Transverse colon (tissue), 4 donors: ENCODE results near the gene CPA1.

ENCODE experiments used
- POLR2A ChIP-seq: fragments of 450-650 bp; IDR thresholded peaks from one replicate; pipeline ENCODE4 v1.6.1; 2016; ENCODE audit warnings: antibody characterized with exemption, mild to moderate bottlenecking, moderate library complexity
- POLR2AphosphoS5 ChIP-seq, 3 donors: sonication (generic); formaldehyde crosslinking; IDR thresholded peaks; one replicate each; pipeline ENCODE4 v1.6.1; 2016; ENCODE audit warnings: antibody characterized with exemption in 3 of 3
- TF ChIP-seq, protein P1 (sequence below), 5 experiments: fragments of 200-600 bp in 3 of 5; fragments of 450-650 bp in 2 of 5; sonication (generic) in 3 of 5; IDR thresholded peaks; 1 replicate in 2 of 5; 2 replicates in 3 of 5; pipeline ENCODE4 v1.5.1; 2016 to 2017; ENCODE audit warnings: antibody characterized with exemption in 5 of 5, inconsistent platforms in 3 of 5, mild to moderate bottlenecking in 2 of 5, moderate library complexity in 1 of 5

- TF ChIP-seq POLR2A (no peak), POLR2AphosphoS5 (IDR thresholded peaks at IDR 0.05) (peak; percentile 55 to 67 (median 56))
- TF ChIP-seq, protein P1, sequence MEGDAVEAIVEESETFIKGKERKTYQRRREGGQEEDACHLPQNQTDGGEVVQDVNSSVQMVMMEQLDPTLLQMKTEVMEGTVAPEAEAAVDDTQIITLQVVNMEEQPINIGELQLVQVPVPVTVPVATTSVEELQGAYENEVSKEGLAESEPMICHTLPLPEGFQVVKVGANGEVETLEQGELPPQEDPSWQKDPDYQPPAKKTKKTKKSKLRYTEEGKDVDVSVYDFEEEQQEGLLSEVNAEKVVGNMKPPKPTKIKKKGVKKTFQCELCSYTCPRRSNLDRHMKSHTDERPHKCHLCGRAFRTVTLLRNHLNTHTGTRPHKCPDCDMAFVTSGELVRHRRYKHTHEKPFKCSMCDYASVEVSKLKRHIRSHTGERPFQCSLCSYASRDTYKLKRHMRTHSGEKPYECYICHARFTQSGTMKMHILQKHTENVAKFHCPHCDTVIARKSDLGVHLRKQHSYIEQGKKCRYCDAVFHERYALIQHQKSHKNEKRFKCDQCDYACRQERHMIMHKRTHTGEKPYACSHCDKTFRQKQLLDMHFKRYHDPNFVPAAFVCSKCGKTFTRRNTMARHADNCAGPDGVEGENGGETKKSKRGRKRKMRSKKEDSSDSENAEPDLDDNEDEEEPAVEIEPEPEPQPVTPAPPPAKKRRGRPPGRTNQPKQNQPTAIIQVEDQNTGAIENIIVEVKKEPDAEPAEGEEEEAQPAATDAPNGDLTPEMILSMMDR (IDR thresholded peaks at IDR 0.05): no peak
Measured at GRCh38 chr7:130356121-130356875, 24.0 kb upstream of the CPA1 start.
